Stimulated activated CD4-positive, alpha-beta T cell treated with anti-CD3 and anti-CD28 coated beads, Interleukin-12 subunit alpha, Interleukin-12 subunit beta, amount 100 ng/mL, for 4 hours (primary cell): ENCODE measurements around the gene UBR4.

Experiments used
- DNase-seq: peaks from one replicate; pipeline ENCODE4 v3.0.0-alpha.2; 2020

UBR4 gene

GRCh38 chr1:19046972-19047731 lies 162.9 kb downstream of the UBR4 start:
- DNase-seq = no peak

GRCh38 chr1:19045898-19046880 lies 163.9 kb downstream of the UBR4 start:
- no peak for DNase-seq

- DNase-seq = no peak
Measured at GRCh38 chr1:19044975-19045831, 164.9 kb downstream of the UBR4 start.

GRCh38 chr1:19044471-19044870 lies 165.6 kb downstream of the UBR4 start:
- no peak for DNase-seq

- DNase-seq = no peak
Measured at GRCh38 chr1:19043579-19044443, 166.3 kb downstream of the UBR4 start.

GRCh38 chr1:19042675-19043578 lies 167.1 kb downstream of the UBR4 start:
- peak; percentile 11 for DNase-seq

- no peak for DNase-seq
Measured at GRCh38 chr1:19040010-19040680, 169.9 kb downstream of the UBR4 start.

- no peak for DNase-seq
Measured at GRCh38 chr1:19038732-19039131, 171.3 kb downstream of the UBR4 start.

- DNase-seq = no peak
Measured at GRCh38 chr1:19038096-19038495, 172.0 kb downstream of the UBR4 start.

GRCh38 chr1:19037659-19038058 lies 172.4 kb downstream of the UBR4 start:
- DNase-seq = no peak

GRCh38 chr1:19036813-19037605 lies 173.1 kb downstream of the UBR4 start:
- no peak for DNase-seq

GRCh38 chr1:19036041-19036812 lies 173.8 kb downstream of the UBR4 start:
- no peak for DNase-seq

- DNase-seq = no peak
Measured at GRCh38 chr1:19035377-19036040, 174.6 kb downstream of the UBR4 start.

GRCh38 chr1:19034721-19035120 lies 175.3 kb downstream of the UBR4 start:
- DNase-seq = no peak

GRCh38 chr1:19033926-19034680 lies 176.0 kb downstream of the UBR4 start:
- DNase-seq = no peak

- no peak for DNase-seq
Measured at GRCh38 chr1:19033515-19033839, 176.6 kb downstream of the UBR4 start.
